ENCODE results near the gene TM9SF4.

DNA sequence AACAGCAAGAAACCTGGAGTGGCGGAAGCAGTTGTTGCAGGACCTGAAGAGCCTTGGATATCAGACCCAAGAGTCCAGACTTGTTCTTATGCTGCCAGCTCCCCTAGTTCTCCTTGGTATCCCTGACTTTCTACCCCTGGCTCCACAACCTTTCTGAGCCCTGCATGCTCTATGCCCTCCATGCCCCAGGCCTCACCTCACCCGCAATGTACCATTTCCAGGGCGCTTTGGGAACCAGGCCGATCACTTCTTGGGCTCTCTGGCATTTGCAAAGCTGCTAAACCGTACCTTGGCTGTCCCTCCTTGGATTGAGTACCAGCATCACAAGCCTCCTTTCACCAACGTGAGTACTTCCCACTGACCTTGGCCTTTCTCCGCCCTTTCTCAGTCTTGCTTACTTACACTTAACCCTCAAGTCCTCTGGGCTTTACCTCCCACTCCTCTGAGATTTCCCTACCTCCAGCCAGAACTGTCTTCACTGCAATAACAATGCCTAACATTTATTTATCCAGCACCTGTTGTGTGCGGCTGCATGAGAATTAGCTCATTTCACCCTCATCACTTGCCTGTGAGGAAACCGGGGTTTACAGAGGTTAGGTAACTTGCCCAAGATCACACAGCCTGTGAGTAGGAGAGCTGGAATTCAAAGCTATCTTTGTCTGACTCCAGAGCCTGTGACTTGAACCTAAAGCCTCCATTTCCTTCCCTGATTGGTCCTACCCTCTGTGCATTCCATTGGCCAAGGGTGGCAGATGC lies 100.5 kb downstream of the TM9SF4 start:
- TF ChIP-seq SIN3A (IDR thresholded peaks at IDR 0.05; ENCODE audit: borderline replicate concordance, insufficient read depth, low read length) (no peak), POLR2AphosphoS5 (IDR thresholded peaks at IDR 0.05; ENCODE audit: low read depth, low read length) (no peak)

All from PFSK-1 (cell line).